ENCODE measurements around the gene RGL4.

DNA sequence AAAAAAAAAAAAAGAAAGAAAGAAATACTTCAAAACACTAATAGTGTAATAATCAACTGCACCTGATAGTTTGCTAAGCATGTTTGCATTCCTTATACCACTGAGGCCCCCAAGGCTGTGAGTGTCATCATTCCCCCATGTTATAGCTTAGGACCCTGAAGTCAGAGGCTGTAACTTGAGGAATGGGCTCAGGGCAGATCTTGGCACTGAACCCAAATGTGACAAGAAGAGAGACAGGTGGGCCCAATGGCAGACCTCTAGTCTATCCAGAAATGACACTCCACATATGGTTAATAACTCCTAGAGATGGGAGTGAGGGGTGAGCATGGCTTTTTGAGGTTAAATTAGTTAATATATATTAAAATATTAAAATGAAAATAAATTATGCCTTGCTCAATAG lies 46.9 kb downstream of the RGL4 start:
- no peak for TF ChIP-seq ZNF619 (CRISPR knock-in tag; IDR thresholded peaks at IDR 0.05)
- TF ChIP-seq, protein P1, sequence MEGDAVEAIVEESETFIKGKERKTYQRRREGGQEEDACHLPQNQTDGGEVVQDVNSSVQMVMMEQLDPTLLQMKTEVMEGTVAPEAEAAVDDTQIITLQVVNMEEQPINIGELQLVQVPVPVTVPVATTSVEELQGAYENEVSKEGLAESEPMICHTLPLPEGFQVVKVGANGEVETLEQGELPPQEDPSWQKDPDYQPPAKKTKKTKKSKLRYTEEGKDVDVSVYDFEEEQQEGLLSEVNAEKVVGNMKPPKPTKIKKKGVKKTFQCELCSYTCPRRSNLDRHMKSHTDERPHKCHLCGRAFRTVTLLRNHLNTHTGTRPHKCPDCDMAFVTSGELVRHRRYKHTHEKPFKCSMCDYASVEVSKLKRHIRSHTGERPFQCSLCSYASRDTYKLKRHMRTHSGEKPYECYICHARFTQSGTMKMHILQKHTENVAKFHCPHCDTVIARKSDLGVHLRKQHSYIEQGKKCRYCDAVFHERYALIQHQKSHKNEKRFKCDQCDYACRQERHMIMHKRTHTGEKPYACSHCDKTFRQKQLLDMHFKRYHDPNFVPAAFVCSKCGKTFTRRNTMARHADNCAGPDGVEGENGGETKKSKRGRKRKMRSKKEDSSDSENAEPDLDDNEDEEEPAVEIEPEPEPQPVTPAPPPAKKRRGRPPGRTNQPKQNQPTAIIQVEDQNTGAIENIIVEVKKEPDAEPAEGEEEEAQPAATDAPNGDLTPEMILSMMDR (CRISPR knock-in tag; IDR thresholded peaks at IDR 0.05) = no peak
- TF ChIP-seq PBX3 (CRISPR knock-in tag; IDR thresholded peaks at IDR 0.05; ENCODE audit: borderline replicate concordance) = no peak
- no peak for TF ChIP-seq ZNF766 (CRISPR knock-in tag; IDR thresholded peaks at IDR 0.05; ENCODE audit: borderline replicate concordance)
- TF ChIP-seq REPIN1 (CRISPR knock-in tag; IDR thresholded peaks at IDR 0.05; ENCODE audit: borderline replicate concordance, low read depth) = no peak
- no peak for TF ChIP-seq ZFP90 (CRISPR knock-in tag; IDR thresholded peaks at IDR 0.05; ENCODE audit: borderline replicate concordance)
- TF ChIP-seq, protein P2, sequence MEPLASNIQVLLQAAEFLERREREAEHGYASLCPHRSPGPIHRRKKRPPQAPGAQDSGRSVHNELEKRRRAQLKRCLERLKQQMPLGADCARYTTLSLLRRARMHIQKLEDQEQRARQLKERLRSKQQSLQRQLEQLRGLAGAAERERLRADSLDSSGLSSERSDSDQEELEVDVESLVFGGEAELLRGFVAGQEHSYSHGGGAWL (CRISPR knock-in tag; IDR thresholded peaks at IDR 0.05) = no peak
- TF ChIP-seq SMARCE1 (IDR thresholded peaks at IDR 0.05; ENCODE audit: borderline replicate concordance) = no peak
- no peak for TF ChIP-seq NR1H2 (CRISPR knock-in tag; IDR thresholded peaks at IDR 0.05; ENCODE audit: borderline replicate concordance, low read depth)
- TF ChIP-seq ZNF607 (CRISPR knock-in tag; IDR thresholded peaks at IDR 0.05; ENCODE audit: borderline replicate concordance) = no peak
- TF ChIP-seq POLR2AphosphoS5 (IDR thresholded peaks at IDR 0.05; ENCODE audit: low read depth, low read length) = no peak
- no peak for TF ChIP-seq GABPA (IDR thresholded peaks at IDR 0.05; ENCODE audit: low read depth, low read length)
- no peak for TF ChIP-seq GABPA (CRISPR knock-in tag; IDR thresholded peaks at IDR 0.05; ENCODE audit: low read depth)
- TF ChIP-seq SKI (IDR thresholded peaks at IDR 0.05; ENCODE audit: partially characterized antibody) = no peak
